ENCODE measurements around the gene TSTD1. TPM values are rescaled to one million over a fixed set of nuclear protein-coding genes. Genes with fewer than 3 reads are reported as not detected.

The TSTD1 gene
- 10 to 100 TPM; 26.0 to 42.8 TPM for total RNA-seq

GRCh38 chr1:161038523-161039153 is at the start of gene TSTD1:
Gene TSTD1 (minus strand): TSS chr1:161038964. CDS start chr1:161038889, 75 bp downstream.
- intact Hi-C loops (cut with DNase I, micrococcal nuclease) = loop anchor here (1.0 to 5.0 kb wide), 5 partner anchors 8 to 94 kb away; partner anchors contain the start of genes DEDD (in 1 of the 2) and F11R (in 1 of the 2)
- Mint-ChIP-seq H3K9me3 (ENCODE audit: low read depth) (no peaks in the 10 kb centered on the region), H3K4me1 (peaks cover 34% of the 10 kb centered on the region), H3K4me3 (peak within 1 kb of the TSS; percentile 86), H3K27me3 (no peaks in the 10 kb centered on the region), H3K36me3 (ENCODE audit: low read depth) (peaks cover 33% of the 10 kb centered on the region), H3K27ac (peak within 1 kb of the TSS; percentile 91)
- ChIA-PET CTCF (interaction anchor here (0.6 to 5.1 kb wide), 12 partner anchors 12 to 918 kb away, joined by 3 to 40 read pairs (median 5); partner anchors contain the start of genes F11R and KLHDC9), POLR2A (interaction anchor here (0.7 to 1.2 kb wide), 5 partner anchors 9 to 107 kb away, joined by 3 read pairs; partner anchors contain the start of genes F11R and KLHDC9)
- DNase-seq (peak; percentile 95), ATAC-seq (peak; percentile 90)

GRCh38 chr1:161086457-161086856 is 47.7 kb upstream of the TSTD1 start:
- H3K27ac Mint-ChIP-seq = no peak overlapping the region
- ChIA-PET CTCF (interaction anchor here (0.6 kb wide), 1 partner anchor 14 kb away, joined by 3 read pairs; no protein-coding TSS in a partner anchor), POLR2A (no interaction called here)
- H3K4me1 Mint-ChIP-seq = peaks cover 15% of the 10 kb centered on the region
- ATAC-seq (no peak), DNase-seq (no peak)
- H3K36me3 Mint-ChIP-seq (ENCODE audit: low read depth) = no peaks in the 10 kb centered on the region
- H3K9me3 Mint-ChIP-seq (ENCODE audit: low read depth) = no peaks in the 10 kb centered on the region
- no peak overlapping the region for H3K4me3 Mint-ChIP-seq
- intact Hi-C loops (cut with DNase I, micrococcal nuclease) = no loop called here
- H3K27me3 Mint-ChIP-seq = no peaks in the 10 kb centered on the region

GRCh38 chr1:161085165-161085564 is 46.4 kb upstream of the TSTD1 start:
- Mint-ChIP-seq H3K27ac (no peak overlapping the region), H3K4me1 (peaks cover 3% of the 10 kb centered on the region), H3K9me3 (ENCODE audit: low read depth) (no peaks in the 10 kb centered on the region), H3K27me3 (no peaks in the 10 kb centered on the region), H3K4me3 (no peak overlapping the region), H3K36me3 (ENCODE audit: low read depth) (no peaks in the 10 kb centered on the region)
- DNase-seq = no peak
- no peak for ATAC-seq
- CTCF ChIA-PET = interaction anchor here (0.8 to 2.8 kb wide), 2 partner anchors 12 to 134 kb away, joined by 3 to 13 read pairs; partner anchors contain the start of gene KLHDC9
- POLR2A ChIA-PET = no interaction called here
- intact Hi-C loops (cut with DNase I, micrococcal nuclease) = no loop called here

GRCh38 chr1:161084597-161084988 is 45.8 kb upstream of the TSTD1 start:
- ChIA-PET CTCF (interaction anchor here (0.6 to 2.8 kb wide), 2 partner anchors 13 to 20 kb away, joined by 3 to 13 read pairs; partner anchors contain the start of gene KLHDC9), POLR2A (no interaction called here)
- Mint-ChIP-seq H3K9me3 (ENCODE audit: low read depth) (no peaks in the 10 kb centered on the region), H3K4me1 (peaks cover 3% of the 10 kb centered on the region), H3K27me3 (no peaks in the 10 kb centered on the region), H3K36me3 (ENCODE audit: low read depth) (no peaks in the 10 kb centered on the region), H3K27ac (no peak overlapping the region), H3K4me3 (no peak overlapping the region)
- intact Hi-C loops (cut with DNase I, micrococcal nuclease) = no loop called here
- ATAC-seq (no peak), DNase-seq (no peak)

- peaks cover 2% of the 10 kb centered on the region for H3K4me1 Mint-ChIP-seq
- CTCF ChIA-PET = interaction anchor here (0.6 to 2.8 kb wide), 2 partner anchors 13 to 20 kb away, joined by 3 to 13 read pairs; partner anchors contain the start of gene KLHDC9
- POLR2A ChIA-PET = no interaction called here
- ATAC-seq (no peak), DNase-seq (no peak)
- H3K36me3 Mint-ChIP-seq (ENCODE audit: low read depth) = no peaks in the 10 kb centered on the region
- intact Hi-C loops (cut with DNase I, micrococcal nuclease) = no loop called here
- no peak overlapping the region for H3K27ac Mint-ChIP-seq
- H3K4me3 Mint-ChIP-seq = no peak overlapping the region
- no peaks in the 10 kb centered on the region for H3K9me3 Mint-ChIP-seq (ENCODE audit: low read depth)
- peaks cover 2% of the 10 kb centered on the region for H3K27me3 Mint-ChIP-seq
Observed at GRCh38 chr1:161083748-161084596, 45.2 kb upstream of the TSTD1 start.

GRCh38 chr1:161082996-161083747 is 44.4 kb upstream of the TSTD1 start:
- no peaks in the 10 kb centered on the region for H3K9me3 Mint-ChIP-seq (ENCODE audit: low read depth)
- H3K4me1 Mint-ChIP-seq = no peaks in the 10 kb centered on the region
- H3K27ac Mint-ChIP-seq = no peak overlapping the region
- no peak overlapping the region for H3K4me3 Mint-ChIP-seq
- ChIA-PET CTCF (interaction anchor here (1.5 to 2.8 kb wide), 2 partner anchors 13 to 14 kb away, joined by 3 to 13 read pairs; partner anchors contain the start of genes ARHGAP30 and KLHDC9), POLR2A (no interaction called here)
- DNase-seq (no peak), ATAC-seq (peak; percentile 67)
- intact Hi-C loops (cut with DNase I, micrococcal nuclease) = no loop called here
- peaks cover 2% of the 10 kb centered on the region for H3K27me3 Mint-ChIP-seq
- no peaks in the 10 kb centered on the region for H3K36me3 Mint-ChIP-seq (ENCODE audit: low read depth)

GRCh38 chr1:161082483-161082882 is 43.7 kb upstream of the TSTD1 start:
- intact Hi-C loops (cut with DNase I, micrococcal nuclease) = no loop called here

GRCh38 chr1:161081519-161081918 is 42.8 kb upstream of the TSTD1 start:
- intact Hi-C loops (cut with DNase I, micrococcal nuclease) = no loop called here
- ChIA-PET POLR2A (no interaction called here), CTCF (interaction anchor here (0.6 to 3.7 kb wide), 3 partner anchors 13 to 53 kb away, joined by 3 to 21 read pairs (median 3); partner anchors contain the start of gene KLHDC9)
- Mint-ChIP-seq H3K4me1 (no peaks in the 10 kb centered on the region), H3K36me3 (ENCODE audit: low read depth) (no peaks in the 10 kb centered on the region), H3K27me3 (peaks cover 2% of the 10 kb centered on the region), H3K9me3 (ENCODE audit: low read depth) (no peaks in the 10 kb centered on the region), H3K27ac (peak overlapping the region; percentile 1), H3K4me3 (no peak overlapping the region)
- ATAC-seq (no peak), DNase-seq (no peak)

More at GRCh38 chr1:161082483-161082882, 43.7 kb upstream of the TSTD1 start:
- H3K4me3 Mint-ChIP-seq = no peak overlapping the region
- no peak overlapping the region for H3K27ac Mint-ChIP-seq
- no peaks in the 10 kb centered on the region for H3K9me3 Mint-ChIP-seq (ENCODE audit: low read depth)
- CTCF ChIA-PET = interaction anchor here (0.7 to 2.8 kb wide), 3 partner anchors 13 to 245 kb away, joined by 3 to 13 read pairs (median 4); partner anchors contain the start of genes ARHGAP30 and KLHDC9
- DNase-seq (no peak), ATAC-seq (no peak)
- H3K4me1 Mint-ChIP-seq = no peaks in the 10 kb centered on the region
- no peaks in the 10 kb centered on the region for H3K36me3 Mint-ChIP-seq (ENCODE audit: low read depth)
- POLR2A ChIA-PET = no interaction called here
- peaks cover 2% of the 10 kb centered on the region for H3K27me3 Mint-ChIP-seq

GRCh38 chr1:161080441-161081405 is 42.0 kb upstream of the TSTD1 start:
- ATAC-seq = peak; percentile 47
- DNase-seq = no peak
- Mint-ChIP-seq H3K4me3 (no peak overlapping the region), H3K9me3 (ENCODE audit: low read depth) (no peaks in the 10 kb centered on the region), H3K27ac (peak overlapping the region; percentile 1), H3K36me3 (ENCODE audit: low read depth) (no peaks in the 10 kb centered on the region), H3K27me3 (peaks cover 2% of the 10 kb centered on the region), H3K4me1 (no peaks in the 10 kb centered on the region)
- ChIA-PET POLR2A (no interaction called here), CTCF (interaction anchor here (0.5 to 3.7 kb wide), 5 partner anchors 9 to 244 kb away, joined by 3 to 21 read pairs (median 3); partner anchors contain the start of gene KLHDC9)
- intact Hi-C loops (cut with DNase I, micrococcal nuclease) = no loop called here
